ENCODE measurements around the gene DCANP1. TPM values are rescaled to one million over a fixed set of nuclear protein-coding genes. Genes with fewer than 3 reads are reported as not detected.

Gene DCANP1
- total and polyA plus RNA-seq, 9 of the 15 experiments (the other 6 are each of a cell fraction or from before 2014, with no cell fraction given): not detected

DNA sequence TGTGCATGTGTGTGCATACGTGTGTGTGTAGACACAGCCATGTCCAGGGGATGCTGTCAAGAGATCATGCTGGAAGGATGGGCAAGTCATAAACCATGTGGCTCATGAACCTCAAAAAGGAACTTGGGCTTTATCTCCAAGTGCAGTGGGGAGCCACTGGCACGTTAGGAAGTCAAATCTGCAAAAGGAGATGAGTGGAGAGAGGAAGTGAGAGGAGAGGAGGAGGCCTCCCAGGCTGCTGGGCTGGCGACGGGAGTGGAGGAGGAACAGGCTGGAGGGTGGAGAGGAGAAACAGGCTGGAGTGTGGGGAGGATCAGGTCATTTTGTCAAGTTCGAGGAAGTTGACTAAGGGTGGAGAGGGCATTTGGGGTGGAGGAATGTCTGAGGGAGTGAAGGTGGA lies 34.2 kb upstream of the DCANP1 start (continued):
- TF ChIP-seq ZNF124 (CRISPR knock-in tag; IDR thresholded peaks at IDR 0.05) (no peak), NFIC (IDR thresholded peaks at IDR 0.05) (peak; percentile 44; the same call in 1 of the 2 replicates), FOXK1 (CRISPR knock-in tag; IDR thresholded peaks at IDR 0.05; ENCODE audit: borderline replicate concordance) (no peak), ZNF140 (CRISPR knock-in tag; IDR thresholded peaks at IDR 0.05) (no peak), NFIX (CRISPR knock-in tag; IDR thresholded peaks at IDR 0.05; ENCODE audit: low read depth) (no peak), TEAD1 (CRISPR knock-in tag; IDR thresholded peaks at IDR 0.05) (no peak), NFRKB (IDR thresholded peaks at IDR 0.05; ENCODE audit: low read depth) (no peak; the same call in 1 of the 2 replicates), EHMT2 (IDR thresholded peaks at IDR 0.05) (peak; percentile 33; the same call in 1 of the 2 replicates), ZSCAN29 (IDR thresholded peaks at IDR 0.05) (no peak), RUNX1 (IDR thresholded peaks at IDR 0.05; ENCODE audit: low read depth) (no peak), RFX7 (CRISPR knock-in tag; IDR thresholded peaks at IDR 0.05) (no peak), TAL1 (IDR thresholded peaks at IDR 0.05) (peak; percentile 48), GABPB1 (CRISPR knock-in tag; IDR thresholded peaks at IDR 0.05) (no peak), SMAD2 (IDR thresholded peaks at IDR 0.05; ENCODE audit: low read depth, low read length) (no peak), POLR2AphosphoS2 (IDR thresholded peaks at IDR 0.05; ENCODE audit: low read length) (no peak), PTBP1 (IDR thresholded peaks at IDR 0.05; ENCODE audit: low read depth, low read length) (no peak), MYNN (IDR thresholded peaks at IDR 0.05) (peak; percentile 69), MYNN (CRISPR knock-in tag; IDR thresholded peaks at IDR 0.05) (no peak)
- TF ChIP-seq, protein P1, sequence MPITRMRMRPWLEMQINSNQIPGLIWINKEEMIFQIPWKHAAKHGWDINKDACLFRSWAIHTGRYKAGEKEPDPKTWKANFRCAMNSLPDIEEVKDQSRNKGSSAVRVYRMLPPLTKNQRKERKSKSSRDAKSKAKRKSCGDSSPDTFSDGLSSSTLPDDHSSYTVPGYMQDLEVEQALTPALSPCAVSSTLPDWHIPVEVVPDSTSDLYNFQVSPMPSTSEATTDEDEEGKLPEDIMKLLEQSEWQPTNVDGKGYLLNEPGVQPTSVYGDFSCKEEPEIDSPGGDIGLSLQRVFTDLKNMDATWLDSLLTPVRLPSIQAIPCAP (CRISPR knock-in tag; IDR thresholded peaks at IDR 0.05; ENCODE audit: borderline replicate concordance): no peak
- TF ChIP-seq, protein P2, sequence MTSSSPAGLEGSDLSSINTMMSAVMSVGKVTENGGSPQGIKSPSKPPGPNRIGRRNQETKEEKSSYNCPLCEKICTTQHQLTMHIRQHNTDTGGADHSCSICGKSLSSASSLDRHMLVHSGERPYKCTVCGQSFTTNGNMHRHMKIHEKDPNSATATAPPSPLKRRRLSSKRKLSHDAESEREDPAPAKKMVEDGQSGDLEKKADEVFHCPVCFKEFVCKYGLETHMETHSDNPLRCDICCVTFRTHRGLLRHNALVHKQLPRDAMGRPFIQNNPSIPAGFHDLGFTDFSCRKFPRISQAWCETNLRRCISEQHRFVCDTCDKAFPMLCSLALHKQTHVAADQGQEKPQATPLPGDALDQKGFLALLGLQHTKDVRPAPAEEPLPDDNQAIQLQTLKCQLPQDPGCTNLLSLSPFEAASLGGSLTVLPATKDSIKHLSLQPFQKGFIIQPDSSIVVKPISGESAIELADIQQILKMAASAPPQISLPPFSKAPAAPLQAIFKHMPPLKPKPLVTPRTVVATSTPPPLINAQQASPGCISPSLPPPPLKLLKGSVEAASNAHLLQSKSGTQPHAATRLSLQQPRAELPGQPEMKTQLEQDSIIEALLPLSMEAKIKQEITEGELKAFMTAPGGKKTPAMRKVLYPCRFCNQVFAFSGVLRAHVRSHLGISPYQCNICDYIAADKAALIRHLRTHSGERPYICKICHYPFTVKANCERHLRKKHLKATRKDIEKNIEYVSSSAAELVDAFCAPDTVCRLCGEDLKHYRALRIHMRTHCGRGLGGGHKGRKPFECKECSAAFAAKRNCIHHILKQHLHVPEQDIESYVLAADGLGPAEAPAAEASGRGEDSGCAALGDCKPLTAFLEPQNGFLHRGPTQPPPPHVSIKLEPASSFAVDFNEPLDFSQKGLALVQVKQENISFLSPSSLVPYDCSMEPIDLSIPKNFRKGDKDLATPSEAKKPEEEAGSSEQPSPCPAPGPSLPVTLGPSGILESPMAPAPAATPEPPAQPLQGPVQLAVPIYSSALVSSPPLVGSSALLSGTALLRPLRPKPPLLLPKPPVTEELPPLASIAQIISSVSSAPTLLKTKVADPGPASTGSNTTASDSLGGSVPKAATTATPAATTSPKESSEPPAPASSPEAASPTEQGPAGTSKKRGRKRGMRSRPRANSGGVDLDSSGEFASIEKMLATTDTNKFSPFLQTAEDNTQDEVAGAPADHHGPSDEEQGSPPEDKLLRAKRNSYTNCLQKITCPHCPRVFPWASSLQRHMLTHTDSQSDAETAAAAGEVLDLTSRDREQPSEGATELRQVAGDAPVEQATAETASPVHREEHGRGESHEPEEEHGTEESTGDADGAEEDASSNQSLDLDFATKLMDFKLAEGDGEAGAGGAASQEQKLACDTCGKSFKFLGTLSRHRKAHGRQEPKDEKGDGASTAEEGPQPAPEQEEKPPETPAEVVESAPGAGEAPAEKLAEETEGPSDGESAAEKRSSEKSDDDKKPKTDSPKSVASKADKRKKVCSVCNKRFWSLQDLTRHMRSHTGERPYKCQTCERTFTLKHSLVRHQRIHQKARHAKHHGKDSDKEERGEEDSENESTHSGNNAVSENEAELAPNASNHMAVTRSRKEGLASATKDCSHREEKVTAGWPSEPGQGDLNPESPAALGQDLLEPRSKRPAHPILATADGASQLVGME (CRISPR knock-in tag; IDR thresholded peaks at IDR 0.05): peak; percentile 45; the same call in 1 of the 2 replicates
- TF ChIP-seq, protein P3, sequence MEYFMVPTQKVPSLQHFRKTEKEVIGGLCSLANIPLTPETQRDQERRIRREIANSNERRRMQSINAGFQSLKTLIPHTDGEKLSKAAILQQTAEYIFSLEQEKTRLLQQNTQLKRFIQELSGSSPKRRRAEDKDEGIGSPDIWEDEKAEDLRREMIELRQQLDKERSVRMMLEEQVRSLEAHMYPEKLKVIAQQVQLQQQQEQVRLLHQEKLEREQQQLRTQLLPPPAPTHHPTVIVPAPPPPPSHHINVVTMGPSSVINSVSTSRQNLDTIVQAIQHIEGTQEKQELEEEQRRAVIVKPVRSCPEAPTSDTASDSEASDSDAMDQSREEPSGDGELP (CRISPR knock-in tag; IDR thresholded peaks at IDR 0.05; ENCODE audit: borderline replicate concordance): 0 out of 2 replicates have a peak, but pooled peaks have one; percentile 59
